IPS-20b (cell line): ENCODE results near the gene UBFD1.
"Not testable (repeated sequence)": the region's sequence is repeated elsewhere in the genome, so short reads cannot be mapped to it uniquely, and the experiment has no call there.

Experiments
- H3K27ac ChIP-seq: one replicate; pipeline ENCODE4 v1.5.1; 2013; ENCODE audit warnings: low read length
- H3K27me3 ChIP-seq: 2 replicates; pipeline ENCODE4 v1.6.1; 2013; ENCODE audit warnings: mild to moderate bottlenecking, low read length, inconsistent platforms; ENCODE audit not compliant: insufficient read depth
- H3K36me3 ChIP-seq: 2 replicates; pipeline ENCODE4 v1.6.1; 2013; ENCODE audit warnings: low read depth, mild to moderate bottlenecking, inconsistent platforms, low read length, moderate library complexity; ENCODE audit not compliant: insufficient read depth
- H3K4me1 ChIP-seq: 2 replicates; pipeline ENCODE4 v1.6.1; 2013; ENCODE audit warnings: mild to moderate bottlenecking, control low read depth, inconsistent platforms, low read length, moderate library complexity; ENCODE audit not compliant: insufficient read depth
- H3K4me3 ChIP-seq: 2 replicates; pipeline ENCODE4 v1.5.1; 2013; ENCODE audit warnings: mild to moderate bottlenecking, low read length, inconsistent platforms
- H3K9ac ChIP-seq: 2 replicates; pipeline ENCODE4 v1.6.1; 2013; ENCODE audit warnings: low read depth, mild to moderate bottlenecking, inconsistent platforms, low read length, moderate library complexity
- H3K9me3 ChIP-seq: 2 replicates; pipeline ENCODE4 v1.6.1; 2013; ENCODE audit warnings: mild to moderate bottlenecking, low read depth, low read length, inconsistent platforms; ENCODE audit not compliant: insufficient read depth

Gene UBFD1

DNA sequence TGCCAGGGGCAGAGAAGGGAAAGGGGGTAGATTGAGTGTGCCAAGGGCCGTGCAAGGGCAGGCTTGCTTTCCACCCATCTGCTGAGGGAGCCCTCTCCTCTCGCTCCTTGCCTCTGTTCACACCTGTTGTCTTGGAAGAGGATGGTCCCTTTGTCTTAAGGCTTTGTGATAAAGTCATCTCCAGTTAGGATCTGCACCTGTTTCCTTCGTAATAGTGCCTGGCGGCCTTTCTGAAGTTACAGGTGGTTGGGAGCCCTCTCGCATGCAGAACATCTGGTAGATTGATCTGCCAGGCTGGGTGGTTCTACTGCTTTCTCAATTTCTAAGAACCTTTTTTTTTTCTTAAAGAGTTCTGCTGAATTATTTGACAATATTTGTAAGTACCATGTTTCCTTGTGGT is 16.3 kb downstream of the UBFD1 start:
- Histone ChIP-seq H3K36me3 (peaks cover 81% of the 10 kb centered on the region), H3K4me3 (no peak overlapping the region), H3K4me1 (no peaks in the 10 kb centered on the region)

DNA sequence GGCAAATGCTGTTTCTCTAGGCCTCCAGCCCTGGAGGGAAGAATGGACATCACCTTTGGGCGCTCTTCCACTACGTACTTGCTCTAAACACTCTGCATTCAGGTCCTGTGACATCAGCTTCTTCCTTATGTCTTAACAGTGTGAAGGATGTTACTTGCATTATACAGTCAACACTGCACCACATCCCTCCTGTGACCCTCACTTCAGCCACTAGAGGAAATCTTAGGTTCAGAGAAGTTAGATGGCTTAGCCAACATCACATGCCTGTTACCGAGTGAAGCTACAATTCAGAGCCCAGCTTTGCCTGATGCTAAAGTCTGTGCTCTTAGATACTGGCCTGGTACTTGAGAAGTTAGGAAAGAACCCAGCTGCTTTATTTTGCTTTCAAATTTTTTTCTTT is 18.3 kb downstream of the UBFD1 start:
- Histone ChIP-seq H3K9me3 (no peaks in the 10 kb centered on the region), H3K4me1 (no peaks in the 10 kb centered on the region), H3K9ac (no peak overlapping the region), H3K36me3 (peaks cover 82% of the 10 kb centered on the region), H3K4me3 (no peak overlapping the region), H3K27me3 (no peaks in the 10 kb centered on the region), H3K27ac (no peak overlapping the region)

More for the DNA sequence above, 16.3 kb downstream of the UBFD1 start:
- Histone ChIP-seq H3K27me3 (no peaks in the 10 kb centered on the region), H3K9me3 (no peaks in the 10 kb centered on the region), H3K9ac (no peak overlapping the region), H3K27ac (no peak overlapping the region)

DNA sequence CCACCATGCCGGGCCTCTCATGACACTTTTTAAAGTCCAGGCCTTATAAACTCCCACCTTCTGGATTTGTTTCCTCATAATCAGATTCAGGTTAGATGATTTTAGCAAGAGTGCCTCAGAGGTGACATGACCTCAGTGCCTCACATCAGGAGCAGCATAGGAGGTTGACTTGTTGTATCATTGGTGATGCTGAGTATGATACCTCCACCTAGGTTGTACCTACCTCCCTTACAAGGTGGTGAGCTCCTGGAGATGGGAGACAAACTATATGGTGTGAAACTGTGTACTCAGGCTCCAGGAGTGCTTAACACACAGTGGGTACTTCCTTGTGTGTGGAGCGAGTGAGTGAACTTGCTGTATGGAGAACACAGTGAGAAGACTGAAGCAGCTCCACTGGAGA is 20.0 kb downstream of the UBFD1 start:
- H3K36me3 ChIP-seq, result peaks cover 82% of the 10 kb centered on the region
- H3K4me1 ChIP-seq, result no peaks in the 10 kb centered on the region
- no peak overlapping the region for H3K27ac ChIP-seq
- H3K27me3 ChIP-seq, result no peaks in the 10 kb centered on the region
- H3K9ac ChIP-seq, result no peak overlapping the region
- H3K4me3 ChIP-seq, result no peak overlapping the region
- no peaks in the 10 kb centered on the region for H3K9me3 ChIP-seq

DNA sequence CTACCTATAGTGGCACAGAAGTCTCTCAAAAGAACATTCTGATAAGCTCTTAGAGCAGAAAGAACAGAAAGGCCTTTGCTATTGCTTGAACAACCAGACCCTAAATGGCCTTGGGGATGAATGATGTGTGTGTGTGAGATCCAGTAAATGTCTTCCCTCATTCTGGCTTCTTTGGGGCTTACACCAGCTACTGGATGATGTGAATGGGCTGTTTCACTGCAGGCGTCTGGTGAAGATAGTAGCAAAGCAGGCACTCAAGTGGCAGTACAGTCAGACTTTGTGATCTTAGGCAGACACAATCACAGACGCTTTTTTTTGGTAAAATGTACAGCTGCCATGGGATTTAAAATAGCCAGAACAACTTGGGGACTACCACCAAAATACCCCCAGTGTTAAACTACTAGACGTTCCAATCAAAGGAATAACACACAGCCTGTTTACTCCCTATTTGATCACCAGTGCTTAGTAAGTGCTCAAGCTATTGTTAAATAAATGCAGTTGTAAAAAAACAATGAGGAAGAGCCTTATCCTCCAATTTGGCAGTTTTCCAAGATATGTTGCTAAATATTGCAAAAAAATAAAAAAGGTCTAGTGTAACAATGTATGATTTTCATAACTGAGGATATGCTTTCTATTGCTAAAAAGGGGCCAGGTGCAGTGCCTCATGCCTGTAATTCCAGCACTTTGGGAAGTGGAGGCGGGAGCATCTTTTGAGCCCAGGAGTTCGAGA is 20.7 kb downstream of the UBFD1 start:
- Histone ChIP-seq H3K4me1 (no peaks in the 10 kb centered on the region), H3K27me3 (no peaks in the 10 kb centered on the region), H3K27ac (no peak overlapping the region), H3K36me3 (peaks cover 75% of the 10 kb centered on the region), H3K4me3 (no peak overlapping the region), H3K9me3 (no peaks in the 10 kb centered on the region), H3K9ac (no peak overlapping the region)

DNA sequence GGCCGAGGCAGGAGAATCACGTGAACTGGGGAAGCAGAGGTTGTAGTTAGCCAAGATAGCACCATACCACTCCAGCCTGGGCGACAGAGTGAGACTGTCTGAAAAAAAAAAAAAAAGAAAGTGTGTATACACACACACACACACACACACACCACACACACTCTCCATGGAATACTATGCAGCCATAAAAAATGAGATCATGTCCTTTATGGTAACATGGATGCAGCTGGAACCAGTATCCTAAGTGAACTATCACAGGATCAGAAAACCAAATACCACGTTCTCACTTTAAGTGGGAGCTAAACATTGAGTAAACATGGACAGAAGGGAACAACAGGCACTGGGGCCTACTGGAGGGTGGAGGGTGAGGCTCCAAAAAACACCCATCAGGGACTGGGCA is 21.8 kb downstream of the UBFD1 start:
- no peak overlapping the region for H3K27ac ChIP-seq
- no peaks in the 10 kb centered on the region for H3K27me3 ChIP-seq
- no peak overlapping the region for H3K9ac ChIP-seq
- H3K9me3 ChIP-seq, result no peaks in the 10 kb centered on the region
- peaks cover 67% of the 10 kb centered on the region for H3K36me3 ChIP-seq
- no peak overlapping the region for H3K4me3 ChIP-seq
- no peaks in the 10 kb centered on the region for H3K4me1 ChIP-seq

DNA sequence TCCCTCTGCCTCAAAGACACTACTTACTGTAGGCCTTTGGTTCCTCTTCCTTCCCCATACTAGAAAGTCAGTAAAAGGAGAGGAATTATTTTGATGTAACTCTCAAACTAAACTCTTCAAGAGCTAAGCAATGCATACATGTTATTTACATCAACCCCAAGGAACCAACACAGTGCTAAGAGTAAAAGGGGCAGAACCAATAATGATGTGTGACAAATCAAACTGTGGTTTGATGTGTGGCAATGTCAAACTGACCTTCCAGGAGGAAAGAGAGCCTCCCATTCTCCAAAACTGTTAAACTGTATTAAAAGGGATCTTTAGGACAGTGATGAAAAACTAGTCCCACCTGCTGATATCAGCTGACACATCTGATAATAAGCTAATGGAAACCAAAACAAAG is 22.9 kb downstream of the UBFD1 start:
- H3K9me3 ChIP-seq, result no peaks in the 10 kb centered on the region
- no peak overlapping the region for H3K4me3 ChIP-seq
- no peaks in the 10 kb centered on the region for H3K27me3 ChIP-seq
- no peaks in the 10 kb centered on the region for H3K4me1 ChIP-seq
- no peak overlapping the region for H3K27ac ChIP-seq
- H3K9ac ChIP-seq, result no peak overlapping the region
- H3K36me3 ChIP-seq, result peaks cover 68% of the 10 kb centered on the region

DNA sequence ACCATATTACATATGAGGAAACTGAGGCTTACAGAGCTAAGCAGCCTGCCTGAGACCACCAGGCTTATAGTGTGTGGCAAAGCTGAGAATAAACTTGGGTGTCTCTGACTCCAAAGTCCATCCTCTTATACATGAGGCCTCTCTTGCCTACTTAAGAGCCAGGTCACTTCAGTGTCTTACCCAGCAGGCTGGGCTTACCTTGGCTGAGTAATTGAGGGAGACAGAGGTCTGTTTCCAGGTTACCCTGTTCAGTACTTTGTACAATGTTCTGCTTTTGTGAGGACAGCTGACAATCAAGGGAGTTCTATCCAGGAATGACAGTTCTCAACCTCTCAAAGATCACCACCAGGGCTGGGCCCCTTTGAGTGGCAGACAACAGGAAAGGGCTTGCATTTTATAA is 24.2 kb downstream of the UBFD1 start:
- Histone ChIP-seq H3K27me3 (no peaks in the 10 kb centered on the region), H3K4me1 (no peaks in the 10 kb centered on the region), H3K9me3 (no peaks in the 10 kb centered on the region), H3K27ac (no peak overlapping the region), H3K4me3 (no peak overlapping the region), H3K36me3 (peaks cover 70% of the 10 kb centered on the region), H3K9ac (no peak overlapping the region)

DNA sequence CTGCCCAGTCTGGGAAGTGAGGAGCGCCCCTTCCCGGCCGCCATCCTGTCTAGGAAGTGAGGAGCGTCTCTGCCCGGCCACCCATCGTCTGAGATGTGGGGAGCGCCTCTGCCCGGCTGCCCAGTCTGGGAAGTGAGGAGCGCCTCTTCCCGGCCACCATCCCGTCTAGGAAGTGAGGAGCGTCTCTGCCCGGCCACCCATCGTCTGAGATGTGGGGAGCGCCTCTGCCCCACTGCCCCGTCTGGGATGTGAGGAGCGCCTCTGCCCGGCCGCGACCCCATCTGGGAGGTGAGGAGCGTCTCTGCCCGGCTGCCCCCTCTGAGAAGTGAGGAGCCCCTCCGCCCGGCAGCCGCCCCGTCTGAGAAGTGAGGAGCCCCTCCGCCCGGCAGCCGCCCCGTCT is 25.7 kb downstream of the UBFD1 start:
- H3K9me3 ChIP-seq, H3K27ac ChIP-seq, H3K4me3 ChIP-seq, H3K9ac ChIP-seq, H3K27me3 ChIP-seq, H3K4me1 ChIP-seq: not testable (repeated sequence)
- H3K36me3 ChIP-seq, result peaks cover 79% of the 10 kb centered on the region

DNA sequence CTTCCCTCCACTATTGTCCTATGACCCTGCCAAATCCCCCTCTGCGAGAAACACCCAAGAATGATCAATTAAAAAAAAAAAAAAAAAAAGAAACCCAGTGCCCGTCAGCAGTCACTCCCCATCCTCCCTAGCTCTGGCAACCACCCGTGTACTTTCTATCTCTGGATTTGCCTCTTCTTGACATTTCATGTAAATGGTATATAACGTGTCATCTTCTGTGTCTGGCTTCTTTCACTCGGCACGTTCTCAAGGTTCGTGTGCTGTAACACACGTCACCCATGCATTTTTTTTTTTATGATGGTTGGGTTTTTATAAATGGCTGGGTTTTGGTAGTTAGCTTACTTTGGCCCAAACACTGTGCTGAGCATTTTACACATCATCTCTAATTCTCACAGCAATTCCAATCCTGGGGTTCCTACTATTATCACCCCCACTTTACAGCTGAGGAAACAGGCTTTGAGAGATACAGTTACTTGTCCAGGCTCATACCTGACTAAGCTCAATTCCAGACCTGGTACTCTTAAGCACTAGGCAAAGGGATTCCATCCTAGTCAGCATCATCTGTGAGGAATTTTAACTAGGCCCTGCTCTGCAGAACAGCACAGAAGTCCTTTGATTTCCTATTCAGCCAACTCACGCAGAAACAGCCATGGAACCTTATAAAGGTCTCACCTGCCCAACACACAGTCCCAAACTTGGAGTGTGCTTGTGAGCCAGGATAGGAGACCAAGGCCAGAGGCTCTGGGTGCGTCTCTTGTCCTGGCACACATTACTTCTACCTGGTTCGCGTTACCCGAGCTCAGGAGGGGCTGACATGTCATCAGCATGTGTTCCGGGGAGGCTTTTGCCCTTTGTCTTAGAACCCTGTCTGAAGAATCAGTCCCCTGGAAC is 26.9 kb downstream of the UBFD1 start:
- Histone ChIP-seq H3K4me3 (no peak overlapping the region), H3K4me1 (no peaks in the 10 kb centered on the region), H3K27ac (no peak overlapping the region), H3K27me3 (no peaks in the 10 kb centered on the region), H3K36me3 (peaks cover 81% of the 10 kb centered on the region), H3K9me3 (no peaks in the 10 kb centered on the region), H3K9ac (no peak overlapping the region)

DNA sequence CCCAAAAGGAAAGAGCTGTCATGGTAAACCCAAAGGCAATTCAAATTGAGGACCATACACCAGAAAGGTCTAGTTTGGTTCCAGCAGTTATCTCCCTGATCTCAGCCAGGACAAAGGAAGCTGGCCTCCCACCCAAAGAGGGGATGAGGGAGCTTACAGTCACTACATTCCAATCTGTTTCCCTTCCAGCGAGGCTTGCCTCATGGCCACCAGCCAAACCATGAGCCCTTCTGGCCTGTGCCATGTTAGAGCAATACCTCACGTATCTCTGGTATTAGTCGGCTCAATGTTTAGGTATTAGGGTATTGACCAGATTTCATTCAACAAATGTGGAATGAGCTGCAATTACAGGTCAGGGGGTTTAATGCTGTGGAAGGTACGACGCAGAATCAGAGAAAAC is 30.2 kb downstream of the UBFD1 start:
- Histone ChIP-seq H3K4me3 (no peak overlapping the region), H3K4me1 (no peaks in the 10 kb centered on the region), H3K9ac (no peak overlapping the region), H3K9me3 (no peaks in the 10 kb centered on the region), H3K27ac (no peak overlapping the region), H3K27me3 (no peaks in the 10 kb centered on the region), H3K36me3 (peaks cover 83% of the 10 kb centered on the region)

DNA sequence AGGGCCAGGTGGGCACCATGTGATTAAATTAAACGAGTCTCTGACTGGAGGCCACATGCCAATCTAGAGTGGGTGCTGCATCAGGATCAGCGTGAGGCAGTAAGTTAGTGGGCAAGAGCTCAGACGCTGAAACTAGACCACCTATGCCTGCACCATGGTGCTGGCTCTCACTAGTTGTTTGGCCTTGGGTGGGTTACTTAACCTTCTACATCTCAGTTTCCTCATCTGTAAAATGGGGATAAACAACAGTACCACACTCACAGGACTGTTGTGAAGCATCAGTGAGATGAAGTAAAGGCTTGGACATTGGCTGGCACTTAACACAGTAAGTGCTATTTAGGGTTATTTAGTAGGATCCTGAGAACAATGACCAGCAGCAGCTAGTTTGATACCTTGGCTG is 32.7 kb downstream of the UBFD1 start:
- Histone ChIP-seq H3K27me3 (no peaks in the 10 kb centered on the region), H3K4me3 (no peak overlapping the region), H3K27ac (no peak overlapping the region), H3K36me3 (peaks cover 83% of the 10 kb centered on the region), H3K9me3 (no peaks in the 10 kb centered on the region), H3K4me1 (no peaks in the 10 kb centered on the region), H3K9ac (no peak overlapping the region)

DNA sequence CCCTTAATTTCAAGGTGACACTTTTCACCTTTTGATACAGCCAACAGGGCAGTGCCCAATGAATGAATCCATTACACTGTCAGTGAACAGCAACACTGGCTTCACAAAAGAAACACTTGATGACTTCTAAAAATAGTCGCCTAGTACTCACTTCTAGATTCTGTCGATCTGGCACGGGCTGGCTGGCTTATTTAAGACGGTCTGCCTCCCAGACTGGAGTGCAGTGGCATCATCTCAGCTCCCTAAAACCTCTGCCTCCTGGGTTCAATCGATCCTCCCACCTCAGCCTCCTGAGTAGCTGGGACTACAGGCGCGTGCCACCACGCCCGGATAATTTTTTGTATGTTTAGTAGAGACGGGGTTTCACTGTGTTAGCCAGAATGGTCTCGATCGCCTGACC is 36.7 kb downstream of the UBFD1 start:
- Histone ChIP-seq H3K27ac (no peak overlapping the region), H3K4me3 (no peak overlapping the region), H3K4me1 (peaks cover 10% of the 10 kb centered on the region), H3K27me3 (no peaks in the 10 kb centered on the region), H3K9me3 (no peaks in the 10 kb centered on the region), H3K9ac (no peak overlapping the region), H3K36me3 (peaks cover 47% of the 10 kb centered on the region)
